ENCODE data around the gene AXIN1. TPM values are rescaled to one million over a fixed set of nuclear protein-coding genes. Genes with fewer than 3 reads are reported as not detected.

AXIN1 gene
- total RNA-seq, 1 donor from 2014 or later, result 22.4 TPM

DNA sequence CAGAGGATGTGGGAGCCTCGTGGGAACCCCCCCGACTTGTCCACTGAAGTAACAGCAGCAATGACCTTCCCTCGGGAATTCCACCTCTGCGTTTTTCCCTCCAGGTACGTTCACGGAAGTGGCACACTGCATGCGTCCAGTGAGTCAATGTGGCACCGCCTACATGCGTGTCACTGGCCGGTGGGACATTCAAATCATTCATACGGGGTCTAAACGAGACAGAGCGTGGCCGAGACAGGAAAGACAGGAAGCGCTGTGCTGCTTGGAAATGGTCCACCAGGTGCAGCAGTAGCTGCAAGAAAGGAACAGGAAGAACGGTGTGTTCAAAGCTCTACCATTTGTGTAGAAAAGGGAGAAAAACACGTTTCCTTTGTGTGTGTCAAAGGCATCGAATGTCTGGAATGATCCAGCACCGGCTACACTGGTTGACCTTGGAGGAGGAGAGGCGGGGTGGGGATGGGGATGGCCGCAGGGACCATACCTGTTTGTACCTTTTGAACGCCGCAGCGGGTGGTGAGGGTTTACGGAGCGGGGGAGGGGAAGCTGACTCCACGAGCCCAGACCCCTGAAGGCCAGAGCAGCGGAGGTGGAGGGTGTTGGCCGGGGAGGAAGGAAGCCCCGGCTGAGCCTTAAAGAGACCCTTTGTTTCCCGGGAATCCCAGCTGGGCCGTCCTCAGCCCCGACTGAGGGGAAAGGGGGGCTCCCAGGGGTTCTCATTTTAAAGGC lies 31.0 kb upstream of the AXIN1 start:
- Histone ChIP-seq H3K27ac (peak overlapping the region; percentile 59), H3K4me3 (peak overlapping the region; percentile 95), H3K4me1 (peaks cover 50% of the 10 kb centered on the region), H3K27me3 (ENCODE audit: low read depth) (no peaks in the 10 kb centered on the region), H3K36me3 (no peaks in the 10 kb centered on the region), H3K9me3 (no peaks in the 10 kb centered on the region)
- TF ChIP-seq, protein P1, sequence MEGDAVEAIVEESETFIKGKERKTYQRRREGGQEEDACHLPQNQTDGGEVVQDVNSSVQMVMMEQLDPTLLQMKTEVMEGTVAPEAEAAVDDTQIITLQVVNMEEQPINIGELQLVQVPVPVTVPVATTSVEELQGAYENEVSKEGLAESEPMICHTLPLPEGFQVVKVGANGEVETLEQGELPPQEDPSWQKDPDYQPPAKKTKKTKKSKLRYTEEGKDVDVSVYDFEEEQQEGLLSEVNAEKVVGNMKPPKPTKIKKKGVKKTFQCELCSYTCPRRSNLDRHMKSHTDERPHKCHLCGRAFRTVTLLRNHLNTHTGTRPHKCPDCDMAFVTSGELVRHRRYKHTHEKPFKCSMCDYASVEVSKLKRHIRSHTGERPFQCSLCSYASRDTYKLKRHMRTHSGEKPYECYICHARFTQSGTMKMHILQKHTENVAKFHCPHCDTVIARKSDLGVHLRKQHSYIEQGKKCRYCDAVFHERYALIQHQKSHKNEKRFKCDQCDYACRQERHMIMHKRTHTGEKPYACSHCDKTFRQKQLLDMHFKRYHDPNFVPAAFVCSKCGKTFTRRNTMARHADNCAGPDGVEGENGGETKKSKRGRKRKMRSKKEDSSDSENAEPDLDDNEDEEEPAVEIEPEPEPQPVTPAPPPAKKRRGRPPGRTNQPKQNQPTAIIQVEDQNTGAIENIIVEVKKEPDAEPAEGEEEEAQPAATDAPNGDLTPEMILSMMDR (IDR thresholded peaks at IDR 0.05), result no peak
- intact Hi-C loops (cut with DNase I), result no loop called here
- DNase-seq, result peak; percentile 71
- peak; percentile 23 to 44 for ATAC-seq

DNA sequence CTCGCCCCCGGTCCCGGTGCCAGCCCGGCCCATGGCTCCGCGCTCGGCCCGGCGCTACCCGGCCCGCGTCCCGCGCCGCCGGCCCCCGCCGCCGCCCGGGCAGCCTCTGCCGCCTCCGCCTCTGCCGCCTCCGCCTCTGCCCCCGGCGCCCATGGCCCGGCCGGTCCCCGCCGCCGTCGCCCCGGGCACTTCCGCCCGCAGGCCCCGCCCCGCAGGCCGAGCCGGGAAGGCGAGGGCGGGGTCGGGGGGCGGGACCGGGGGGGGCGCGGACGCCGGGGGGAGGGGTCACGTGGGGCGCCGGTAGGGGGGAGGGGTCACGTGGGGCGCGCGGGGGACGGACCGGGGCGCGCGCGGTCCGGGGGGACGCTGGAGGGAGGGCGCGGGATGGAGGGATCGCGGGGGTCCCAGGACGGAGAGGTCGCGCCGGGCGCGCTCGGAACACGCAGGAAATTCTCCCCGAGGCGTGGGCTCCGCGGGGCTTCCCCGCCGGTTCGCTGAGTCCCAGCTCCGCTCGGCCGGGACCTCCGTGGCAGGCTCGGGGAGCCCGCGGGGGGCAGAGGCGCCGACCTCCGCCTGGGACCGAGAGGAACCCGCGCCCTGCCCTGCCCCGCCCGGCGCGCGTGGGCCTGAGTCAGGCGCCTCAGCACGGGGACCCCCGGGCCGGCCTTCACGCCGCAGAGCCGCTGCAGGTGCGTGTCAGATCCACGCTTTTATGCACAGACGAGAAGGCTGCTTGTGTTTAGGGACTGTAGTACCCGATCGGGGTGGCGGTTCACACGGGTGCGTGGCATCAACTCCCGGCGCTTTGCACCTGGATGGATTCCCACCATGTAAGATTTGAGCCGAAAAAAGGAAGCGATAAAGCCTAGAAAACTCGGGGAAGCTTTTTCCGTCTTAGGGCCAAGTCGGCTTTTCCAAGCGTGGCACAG lies 29.5 kb upstream of the AXIN1 start, which contains the start of gene PGAP6:
Gene PGAP6 (minus strand): TSS at position 190 of the 929 bp plus-strand sequence. CDS start 157 bp downstream, at position 33.
- TF ChIP-seq, protein P1 (IDR thresholded peaks at IDR 0.05), result no peak
- Histone ChIP-seq H3K27me3 (ENCODE audit: low read depth) (no peaks in the 10 kb centered on the region), H3K36me3 (peaks cover 6% of the 10 kb centered on the region), H3K9me3 (no peaks in the 10 kb centered on the region), H3K4me3 (peak within 1 kb of the TSS; percentile 95), H3K27ac (peak within 1 kb of the TSS; percentile 84), H3K4me1 (peaks cover 50% of the 10 kb centered on the region)
- DNase-seq (peak; percentile 72), ATAC-seq (peak; percentile 71 to 81)
- intact Hi-C loops (cut with DNase I), result no loop called here

DNA sequence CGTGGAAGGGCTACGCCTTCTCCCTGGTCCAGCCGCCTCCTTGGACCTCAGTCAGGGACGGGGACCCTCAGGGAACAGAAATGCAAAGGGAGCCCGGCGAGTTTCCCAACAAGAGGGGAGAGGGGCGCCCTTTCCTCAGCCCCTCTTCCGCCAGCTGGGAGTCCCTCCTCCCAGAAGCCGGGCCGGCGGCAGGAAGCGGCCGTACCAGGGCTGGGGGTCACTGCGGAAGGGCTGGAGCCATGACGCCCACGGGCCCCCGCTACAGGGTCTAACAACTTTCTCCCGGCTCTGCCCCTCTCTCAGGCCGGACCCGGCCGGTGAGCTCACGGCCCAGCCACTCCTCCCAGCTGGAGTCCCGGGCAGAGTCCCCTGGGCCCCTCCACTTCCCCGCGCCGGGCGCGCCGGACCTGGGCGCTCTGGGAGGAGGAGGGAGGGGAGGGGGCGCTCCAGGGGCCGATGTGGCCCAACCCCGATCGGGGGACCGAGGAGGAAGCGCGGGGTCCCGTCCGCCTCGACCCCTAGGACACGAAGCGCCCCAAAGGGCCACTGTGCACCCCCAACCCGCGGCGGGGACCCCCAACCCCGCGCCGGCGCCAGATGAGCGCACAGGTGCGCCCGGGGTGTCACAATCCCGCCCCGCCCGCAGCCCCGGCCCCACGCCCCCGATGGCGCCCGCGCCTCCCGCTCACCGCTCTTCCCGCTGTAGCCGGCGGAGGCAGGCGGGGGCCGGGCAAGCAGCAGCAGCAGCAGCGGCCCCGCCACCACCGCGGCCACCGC lies 28.7 kb upstream of the AXIN1 start:
- intact Hi-C loops (cut with DNase I), result no loop called here
- ATAC-seq, result peak; percentile 31 to 33

DNA sequence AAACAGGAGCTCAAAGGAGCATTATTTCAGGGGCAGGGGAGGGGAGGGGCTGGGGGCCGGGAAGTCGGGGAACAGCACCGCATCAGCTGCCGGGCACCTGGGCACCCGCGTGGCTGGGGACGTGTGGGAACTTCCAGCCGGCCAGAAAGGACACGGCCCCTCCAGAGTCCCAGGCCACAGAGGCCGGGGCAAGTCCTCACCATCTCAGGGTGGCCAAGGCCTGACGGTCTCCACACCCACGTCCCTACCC lies 28.2 kb upstream of the AXIN1 start:
- Histone ChIP-seq H3K27ac (peak overlapping the region; percentile 84), H3K36me3 (peaks cover 20% of the 10 kb centered on the region), H3K9me3 (no peaks in the 10 kb centered on the region), H3K4me1 (peaks cover 50% of the 10 kb centered on the region), H3K4me3 (peak overlapping the region; percentile 91), H3K27me3 (ENCODE audit: low read depth) (no peaks in the 10 kb centered on the region)
- peak; percentile 5 to 30 for ATAC-seq
- TF ChIP-seq, protein P1 (IDR thresholded peaks at IDR 0.05), result no peak
- intact Hi-C loops (cut with DNase I), result no loop called here
- peak; percentile 51 for DNase-seq

More for the DNA sequence above, 28.7 kb upstream of the AXIN1 start:
- peaks cover 15% of the 10 kb centered on the region for H3K36me3 ChIP-seq
- H3K4me3 ChIP-seq, result peak overlapping the region; percentile 91
- H3K27me3 ChIP-seq (ENCODE audit: low read depth), result no peaks in the 10 kb centered on the region
- no peaks in the 10 kb centered on the region for H3K9me3 ChIP-seq
- peak overlapping the region; percentile 84 for H3K27ac ChIP-seq
- peaks cover 50% of the 10 kb centered on the region for H3K4me1 ChIP-seq
- DNase-seq, result peak; percentile 67
- TF ChIP-seq, protein P1 (IDR thresholded peaks at IDR 0.05), result no peak

Measured in lower lobe of right lung (tissue), 2 donors.